Activated CD8-positive, alpha-beta memory T cell treated with anti-CD3 and anti-CD28 coated beads, Interleukin-2, amount 50 U/mL, for 4 hours (primary cell): Measurements from ENCODE around the gene NBAS.
"Not testable (repeated sequence)": the region's sequence is repeated elsewhere in the genome, so short reads cannot be mapped to it uniquely, and the experiment has no call there.

ENCODE experiments used
- DNase-seq: peaks from one replicate; pipeline ENCODE4 v3.0.0-alpha.2; 2020

NBAS gene

DNA sequence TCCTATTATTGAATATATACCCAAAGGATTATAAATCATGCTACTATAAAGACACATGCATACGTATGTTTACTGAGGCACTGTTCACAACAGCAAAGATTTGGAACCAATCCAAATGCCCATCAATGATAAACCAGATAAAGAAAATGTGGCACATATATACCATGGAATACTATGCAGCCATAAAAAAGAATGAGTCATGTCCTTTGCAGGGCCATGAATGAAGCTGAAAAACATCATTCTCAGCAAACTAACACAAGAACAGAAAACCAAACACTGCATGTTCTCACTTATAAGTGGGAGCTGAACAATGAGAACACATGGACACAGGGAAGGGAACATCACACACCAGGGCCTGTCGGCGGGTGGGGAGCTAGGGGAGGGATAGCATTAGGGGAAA, 310.2 kb downstream of the NBAS start:
- DNase-seq = not testable (repeated sequence)

GRCh38 chr2:15246870-15247269, 314.3 kb downstream of the NBAS start:
- no peak for DNase-seq

GRCh38 chr2:15243762-15244161, 317.4 kb downstream of the NBAS start:
- no peak for DNase-seq

- no peak for DNase-seq
Measured at GRCh38 chr2:15242936-15243461, 318.1 kb downstream of the NBAS start.

GRCh38 chr2:15241929-15242328, 319.2 kb downstream of the NBAS start:
- no peak for DNase-seq

DNA sequence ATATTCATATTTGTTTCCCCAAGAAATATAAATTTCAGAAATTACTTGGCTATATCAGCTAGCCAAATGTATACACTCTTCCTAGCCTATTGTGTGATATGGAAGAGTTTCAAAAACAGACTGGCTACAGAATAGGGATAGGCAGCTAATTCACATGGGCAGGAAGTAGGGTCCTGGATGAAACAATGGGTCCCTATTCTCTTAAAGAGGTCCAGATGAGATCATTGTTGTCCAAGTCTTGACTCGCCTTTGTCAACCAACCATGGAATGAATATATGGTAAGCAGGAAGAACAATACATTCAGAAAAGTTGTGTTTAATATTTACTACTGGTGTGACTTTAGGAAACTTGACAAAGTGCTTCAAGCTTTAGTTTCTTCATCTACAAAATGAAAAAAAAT, 319.9 kb downstream of the NBAS start:
- DNase-seq = no peak

GRCh38 chr2:15238028-15238427, 323.1 kb downstream of the NBAS start:
- DNase-seq = no peak

- no peak for DNase-seq
Measured at GRCh38 chr2:15230599-15231192, 330.4 kb downstream of the NBAS start.

DNA sequence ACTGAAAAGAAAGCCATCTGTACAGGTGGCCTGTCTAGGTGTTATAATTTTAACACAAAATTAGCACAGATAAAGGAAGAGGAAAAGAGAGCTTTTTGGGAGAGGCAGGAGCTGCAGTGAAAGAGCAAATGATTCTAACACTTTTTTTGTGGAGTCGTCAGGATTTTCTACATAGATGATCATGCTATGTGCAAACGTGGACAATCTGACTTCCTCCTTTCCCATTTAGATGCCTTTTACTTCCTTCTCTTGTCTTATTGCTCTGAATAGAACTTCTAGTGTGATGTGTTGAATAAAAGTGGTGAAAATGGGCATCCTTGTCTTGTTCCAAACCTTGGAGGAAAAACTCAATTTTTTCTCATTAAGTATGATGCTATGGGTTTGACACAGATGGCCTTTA, 334.5 kb downstream of the NBAS start:
- no peak for DNase-seq

DNA sequence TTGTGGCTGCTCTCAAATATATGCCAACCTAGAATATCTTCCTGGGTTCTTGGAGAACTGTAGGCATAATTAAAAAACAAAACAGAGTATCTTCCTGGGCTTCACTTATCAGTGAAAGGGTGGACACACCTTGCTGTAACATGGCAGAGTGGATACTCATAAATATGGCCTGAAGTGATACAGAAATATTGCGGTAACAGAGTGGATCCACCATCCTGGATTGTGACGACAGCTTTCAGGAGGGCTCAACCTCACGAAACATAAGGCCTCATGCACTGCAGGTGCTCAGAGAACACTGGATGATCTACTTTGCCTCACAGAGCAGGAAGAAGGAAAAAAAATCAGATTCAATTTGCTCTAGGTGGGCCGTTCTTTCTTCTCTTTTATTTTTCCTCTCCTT, 336.0 kb downstream of the NBAS start:
- DNase-seq = no peak

GRCh38 chr2:15224641-15225040, 336.5 kb downstream of the NBAS start:
- DNase-seq = no peak

DNA sequence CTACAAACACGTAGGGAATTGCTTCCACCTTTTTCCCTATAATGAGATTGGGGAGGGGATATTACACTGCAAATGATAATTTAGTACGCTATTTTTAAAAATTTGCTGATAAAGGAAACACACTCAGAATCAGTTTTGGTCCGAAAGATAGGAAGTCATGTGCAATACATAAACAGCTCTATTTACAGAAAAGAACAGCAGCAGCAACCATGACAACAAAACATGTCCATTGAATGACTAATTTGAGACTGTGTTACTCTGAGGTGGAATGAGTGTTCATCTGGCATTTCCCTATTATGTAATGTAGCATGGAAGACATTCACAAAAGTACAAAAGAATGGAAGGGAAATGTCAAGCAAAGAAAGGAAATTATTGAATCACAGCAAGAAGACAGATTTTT, 337.2 kb downstream of the NBAS start:
- DNase-seq = no peak

DNA sequence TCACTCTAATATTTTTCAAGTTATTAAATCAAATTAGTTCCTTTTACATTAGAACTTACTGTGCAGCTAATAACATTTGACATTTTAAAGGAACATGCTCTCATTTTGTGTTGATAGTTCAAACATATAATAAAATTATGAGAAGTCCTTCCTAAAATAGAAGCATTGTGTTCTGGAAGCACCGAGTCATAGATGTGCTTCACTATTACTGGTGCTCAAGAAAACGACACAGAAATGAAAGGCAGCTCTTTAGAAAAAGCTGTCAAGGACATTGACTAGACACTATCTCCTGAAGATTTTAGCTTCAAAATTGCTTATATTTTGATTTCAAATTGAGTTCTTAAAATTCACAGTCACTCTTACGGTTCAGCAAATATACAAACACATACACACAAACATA, 338.3 kb downstream of the NBAS start:
- no peak for DNase-seq

GRCh38 chr2:15220603-15221002, 340.5 kb downstream of the NBAS start:
- no peak for DNase-seq

DNA sequence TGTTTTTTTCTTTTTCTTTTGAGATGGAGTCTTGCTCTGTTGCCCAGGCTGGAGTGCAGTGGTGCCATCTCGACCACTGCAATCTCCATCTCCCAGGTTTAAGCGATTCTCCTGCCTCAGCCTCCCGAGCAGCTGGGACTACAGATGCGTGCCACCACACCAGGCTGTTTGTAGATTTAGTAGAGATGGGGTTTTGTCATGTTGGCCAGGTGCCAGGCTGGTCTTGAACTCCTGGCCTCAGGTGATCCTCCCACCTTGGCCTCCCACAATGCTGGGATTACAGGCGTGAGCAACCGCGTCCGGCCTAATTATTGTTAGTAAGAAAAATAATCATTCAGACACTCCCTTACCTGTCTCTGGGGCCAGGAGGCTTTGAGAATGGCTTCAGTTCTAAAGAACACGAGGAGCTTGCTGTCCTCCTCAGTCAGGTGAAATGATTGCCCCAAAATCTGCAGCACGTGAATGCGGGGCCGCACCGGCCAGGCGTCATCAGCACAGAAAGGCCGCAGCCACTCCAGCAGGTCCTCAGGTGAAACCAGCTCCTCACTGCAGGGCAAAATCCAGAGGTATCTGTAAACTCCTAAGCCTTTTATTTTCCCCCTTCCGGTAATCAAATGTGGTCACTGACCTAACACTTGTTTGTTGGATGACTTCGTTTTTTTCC, 342.6 kb downstream of the NBAS start:
- no peak for DNase-seq

- DNase-seq = no peak
Measured at GRCh38 chr2:15212249-15212648, 348.9 kb downstream of the NBAS start.

DNA sequence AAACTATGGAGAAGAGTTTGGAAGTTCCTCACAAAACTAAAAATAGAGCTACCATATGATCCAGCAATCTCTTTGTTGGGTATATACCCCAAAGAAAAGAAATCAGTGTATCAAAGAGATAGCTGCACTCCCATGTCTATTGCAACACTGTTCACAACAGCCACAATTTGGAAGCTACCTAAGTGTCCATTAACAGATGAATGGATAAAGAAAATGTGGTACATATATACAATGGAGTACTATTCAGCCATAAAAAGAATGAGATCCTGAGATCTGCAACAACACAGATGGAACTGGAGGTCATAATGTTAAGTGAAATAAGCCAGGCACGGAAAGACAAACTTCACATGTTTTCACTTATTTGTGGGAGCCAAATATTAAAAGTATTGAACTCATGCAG, 350.6 kb downstream of the NBAS start:
- not testable (repeated sequence) for DNase-seq

- DNase-seq = no peak
Measured at GRCh38 chr2:15206419-15206818, 354.7 kb downstream of the NBAS start.

DNA sequence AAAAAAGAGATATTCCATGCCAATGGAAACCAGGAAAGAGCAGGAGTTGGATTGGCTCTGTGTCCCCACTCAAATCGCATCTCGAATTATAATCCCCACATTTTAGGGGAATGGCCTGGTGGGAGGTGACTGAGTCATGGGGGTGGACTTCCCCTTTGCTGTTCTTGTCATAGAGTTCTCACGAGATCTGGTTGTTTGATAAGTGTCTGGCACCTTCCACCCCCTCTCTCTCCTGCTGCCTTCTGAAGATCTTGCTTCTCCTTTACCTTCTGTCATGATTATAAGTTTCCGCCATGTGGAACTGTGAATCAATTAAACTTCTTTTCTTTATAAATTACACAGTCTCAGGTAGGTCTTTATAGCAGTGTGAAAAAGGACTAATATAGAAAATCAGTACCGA, 355.6 kb downstream of the NBAS start:
- DNase-seq = no peak

GRCh38 chr2:15201009-15201408, 360.1 kb downstream of the NBAS start:
- no peak for DNase-seq

DNA sequence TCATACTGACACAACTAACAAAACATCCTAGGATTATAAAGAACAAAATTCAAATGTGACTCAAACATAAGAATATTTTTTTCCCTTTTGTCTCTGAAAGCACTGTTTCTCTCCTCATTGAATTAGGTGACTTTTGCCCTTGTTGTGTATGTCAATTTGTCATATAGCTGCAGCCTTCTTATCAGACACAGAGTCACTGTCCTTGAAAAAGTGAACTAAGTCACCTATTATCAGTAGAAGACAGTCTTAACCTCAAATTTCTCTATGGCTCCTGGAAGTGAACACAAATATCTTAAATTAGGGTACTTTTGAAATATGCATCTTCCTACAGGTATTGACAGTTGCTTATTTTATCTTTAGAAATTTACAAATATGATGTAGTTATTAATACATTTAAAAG, 360.6 kb downstream of the NBAS start:
- no peak for DNase-seq

DNA sequence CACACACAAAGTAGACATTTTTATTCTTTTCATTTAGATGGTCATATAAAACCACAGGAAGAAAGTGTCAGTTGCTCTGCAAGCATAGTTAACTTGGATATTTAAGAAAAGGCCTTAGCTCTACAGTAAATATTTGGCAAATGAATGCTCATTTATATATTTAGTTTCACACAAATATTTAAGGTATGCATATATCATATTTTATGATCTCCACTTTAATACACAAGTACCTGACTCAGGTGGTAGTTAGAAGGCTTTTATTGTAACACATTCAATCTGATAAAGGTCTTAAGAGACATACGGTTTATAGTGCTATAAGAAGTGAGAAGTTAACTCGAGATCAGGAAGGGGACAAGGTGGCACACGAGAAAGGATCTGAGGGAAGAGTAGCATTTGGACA, 363.1 kb downstream of the NBAS start:
- no peak for DNase-seq

DNA sequence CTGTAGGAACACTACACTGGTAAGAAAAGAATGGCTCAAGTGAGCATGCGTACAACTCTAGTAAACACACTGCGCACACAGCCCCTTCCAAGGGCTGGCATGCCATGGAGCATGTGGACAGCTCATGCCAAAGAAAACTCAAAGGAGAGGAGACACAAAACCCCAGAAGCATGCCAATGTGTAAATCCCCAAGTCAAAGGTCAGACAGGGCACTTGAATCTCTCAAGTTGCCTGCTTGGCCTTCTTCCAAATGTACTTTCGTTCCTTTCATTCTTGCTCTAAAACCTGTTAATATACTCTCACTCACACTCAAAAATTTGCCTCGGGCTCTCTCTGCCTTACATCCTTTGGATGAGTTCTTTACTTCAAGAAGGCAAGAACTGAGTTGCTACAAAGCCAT, 365.3 kb downstream of the NBAS start:
- DNase-seq = no peak

DNA sequence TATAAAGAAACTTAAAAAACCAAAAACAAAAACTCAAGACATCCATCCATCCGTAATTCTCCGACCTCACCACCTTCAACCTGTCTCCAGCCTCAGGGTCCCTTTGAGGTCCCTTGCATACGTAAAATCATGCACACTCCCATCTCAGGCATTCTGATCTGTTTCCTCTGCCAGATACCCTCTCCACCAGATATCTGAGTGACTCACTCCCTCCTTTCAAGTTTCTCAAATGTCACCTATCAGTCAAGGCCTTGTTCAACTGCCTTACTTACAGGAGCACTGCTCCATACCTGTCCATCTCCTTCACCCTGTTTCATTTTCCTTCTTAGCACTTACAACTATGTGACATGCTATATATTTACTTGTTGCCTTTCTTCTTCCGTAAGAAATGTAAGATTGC, 369.3 kb downstream of the NBAS start:
- no peak for DNase-seq

GRCh38 chr2:15189216-15189615, 371.9 kb downstream of the NBAS start:
- no peak for DNase-seq
